ENCODE data around the gene ZNF808. TPM values are rescaled to one million over a fixed set of nuclear protein-coding genes. Genes with fewer than 3 reads are reported as not detected.
"Not testable (repeated sequence)": the region's sequence is repeated elsewhere in the genome, so short reads cannot be mapped to it uniquely, and the experiment has no call there.

ZNF808 gene
- total RNA-seq, 2 donors from 2014 or later: 26.3 to 34.9 TPM

DNA sequence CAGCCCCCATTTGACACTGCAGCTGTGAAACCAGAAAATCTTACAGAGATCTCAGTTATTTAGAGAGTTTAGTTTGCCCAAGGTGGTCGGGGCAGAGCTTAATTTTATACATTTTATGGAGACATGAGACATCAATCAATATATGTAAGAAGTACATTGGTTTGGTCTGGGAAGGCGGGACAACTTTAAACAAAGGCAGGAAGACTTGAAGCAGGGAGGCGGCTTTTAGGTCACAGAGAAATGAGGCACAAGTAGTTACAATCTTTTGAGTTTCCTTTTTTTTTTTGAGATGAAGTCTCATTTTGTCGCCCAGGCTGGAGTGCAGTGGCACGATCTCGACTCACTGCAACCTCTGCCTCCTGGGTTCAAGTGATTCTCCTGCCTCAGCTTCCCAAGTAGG, 15.1 kb downstream of the ZNF808 start:
- not testable (repeated sequence) for ATAC-seq (replicated peaks in 1 of 2); DNase-seq; H3K27me3 Mint-ChIP-seq (ENCODE audit: low read depth); H3K9me3 Mint-ChIP-seq
- H3K4me3 Mint-ChIP-seq: peak overlapping the region; percentile 51 to 75
- peak overlapping the region; percentile 83 for H3K27ac Mint-ChIP-seq
- peaks cover 35 to 62% of the 10 kb centered on the region in 2 donors for H3K36me3 Mint-ChIP-seq (ENCODE audit: insufficient read depth in 2 of 2)
- peaks cover 16% of the 10 kb centered on the region for H3K4me1 Mint-ChIP-seq (ENCODE audit: low read depth)

DNA sequence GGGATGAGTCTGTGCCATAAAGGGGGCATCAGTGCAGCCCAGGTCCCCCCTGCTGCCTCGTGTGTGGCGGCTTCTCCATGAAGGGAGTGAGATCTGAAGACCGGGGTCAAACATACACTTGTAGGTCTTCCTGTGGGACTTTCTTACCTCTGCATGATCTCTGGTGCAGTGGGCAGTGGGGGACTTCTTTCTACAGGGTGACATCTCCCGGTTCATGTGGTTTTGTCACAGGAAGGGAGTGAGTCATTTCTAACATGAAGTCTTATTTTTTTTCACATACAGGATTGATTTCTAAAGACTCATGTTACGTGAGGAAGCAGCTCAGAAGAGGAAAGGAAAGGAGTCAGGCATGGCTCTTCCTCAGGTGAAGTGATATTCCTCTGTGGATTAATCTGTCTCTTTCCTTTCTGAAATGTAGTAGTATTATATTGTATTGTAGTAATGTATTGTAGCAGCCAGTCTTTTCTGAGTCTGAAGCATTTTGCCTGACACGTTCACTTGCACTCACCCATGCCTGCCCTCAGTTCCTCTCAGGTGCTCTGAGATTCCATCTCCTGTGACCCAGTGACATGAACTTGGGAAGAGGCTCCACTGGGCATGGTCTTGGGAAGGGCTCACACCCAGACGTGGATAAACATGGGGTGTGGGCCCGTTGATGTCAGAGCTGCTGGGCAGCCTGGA, 15.7 kb downstream of the ZNF808 start:
- ATAC-seq (replicated peaks in 1 of 2) (peak; percentile 97 to 98), DNase-seq (peak; percentile 55 to 67)
- Mint-ChIP-seq H3K27ac (peak overlapping the region; percentile 83), H3K27me3 (ENCODE audit: low read depth) (no peaks in the 10 kb centered on the region), H3K4me3 (peak overlapping the region; percentile 51 to 75), H3K9me3 (peaks cover 0 to 9% of the 10 kb centered on the region in 2 donors), H3K36me3 (ENCODE audit: insufficient read depth in 2 of 2) (peaks cover 36 to 65% of the 10 kb centered on the region in 2 donors), H3K4me1 (ENCODE audit: low read depth) (peaks cover 16% of the 10 kb centered on the region)

DNA sequence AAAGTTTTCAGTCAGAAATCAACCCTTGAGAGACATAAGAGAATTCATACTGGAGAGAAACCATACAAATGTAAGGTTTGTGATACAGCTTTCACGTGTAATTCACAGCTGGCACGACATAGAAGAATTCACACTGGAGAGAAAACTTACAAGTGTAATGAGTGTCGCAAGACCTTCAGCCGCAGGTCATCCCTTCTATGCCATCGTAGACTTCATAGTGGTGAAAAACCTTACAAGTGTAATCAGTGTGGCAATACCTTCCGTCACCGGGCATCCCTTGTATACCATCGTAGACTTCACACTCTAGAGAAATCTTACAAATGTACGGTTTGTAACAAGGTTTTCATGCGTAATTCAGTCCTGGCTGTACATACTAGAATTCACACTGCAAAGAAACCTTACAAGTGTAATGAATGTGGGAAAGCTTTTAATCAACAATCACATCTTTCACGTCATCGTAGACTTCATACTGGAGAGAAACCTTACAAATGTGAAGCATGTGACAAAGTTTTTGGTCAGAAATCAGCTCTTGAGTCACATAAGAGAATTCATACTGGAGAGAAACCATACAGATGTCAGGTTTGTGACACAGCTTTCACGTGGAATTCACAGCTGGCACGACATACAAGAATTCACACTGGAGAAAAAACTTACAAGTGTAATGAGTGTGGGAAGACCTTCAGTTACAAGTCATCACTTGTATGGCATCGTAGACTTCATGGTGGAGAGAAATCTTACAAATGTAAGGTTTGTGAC, 26.9 kb downstream of the ZNF808 start:
- H3K4me3 Mint-ChIP-seq: no peak overlapping the region
- no peaks in the 10 kb centered on the region for H3K4me1 Mint-ChIP-seq (ENCODE audit: low read depth)
- H3K36me3 Mint-ChIP-seq (ENCODE audit: insufficient read depth in 2 of 2): peaks cover 66 to 77% of the 10 kb centered on the region in 2 donors
- peaks cover 20 to 32% of the 10 kb centered on the region in 2 donors for H3K9me3 Mint-ChIP-seq
- no peak for ATAC-seq (replicated peaks in 1 of 2)
- no peaks in the 10 kb centered on the region for H3K27me3 Mint-ChIP-seq (ENCODE audit: low read depth)
- H3K27ac Mint-ChIP-seq: peak overlapping the region; percentile 26
- DNase-seq: no peak

DNA sequence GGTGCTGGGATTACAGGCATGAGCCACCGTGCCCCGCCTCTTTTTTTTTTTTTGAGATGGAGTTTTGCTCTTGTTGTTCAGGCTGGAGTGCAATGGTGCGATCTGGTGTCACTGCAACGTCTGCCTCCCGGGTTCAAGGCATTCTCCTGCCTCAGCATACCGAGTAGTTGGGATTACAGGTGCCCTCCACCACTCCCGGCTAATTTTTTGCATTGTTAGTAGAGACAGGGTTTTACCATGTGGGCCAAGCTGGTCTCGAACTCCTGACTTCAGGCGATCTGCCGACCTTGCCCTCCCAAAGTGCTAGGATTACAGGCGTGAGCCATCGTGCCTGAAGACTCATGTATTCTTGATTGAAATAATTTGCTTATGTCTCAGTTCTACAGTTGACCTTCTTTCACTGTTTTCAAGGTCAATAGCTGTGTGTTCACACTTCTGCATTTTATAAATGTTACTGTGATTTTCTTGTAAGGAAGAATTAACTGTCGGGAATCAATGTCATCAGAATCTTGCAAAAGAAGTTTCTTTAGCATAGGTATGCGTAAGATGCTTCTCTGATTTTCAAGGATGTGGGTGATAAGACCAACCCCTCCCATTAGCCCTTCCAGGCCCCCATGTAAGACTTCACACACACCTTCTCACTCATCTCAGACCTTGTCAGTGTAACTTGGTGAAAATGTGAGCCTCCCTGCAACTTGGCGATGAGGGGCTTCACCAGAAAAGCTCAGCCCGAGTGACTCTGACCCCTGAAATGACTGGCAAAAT, 29.9 kb downstream of the ZNF808 start:
- H3K27me3 Mint-ChIP-seq (ENCODE audit: low read depth): no peaks in the 10 kb centered on the region
- no peaks in the 10 kb centered on the region for H3K4me1 Mint-ChIP-seq (ENCODE audit: low read depth)
- ATAC-seq (replicated peaks in 1 of 2) (no peak), DNase-seq (no peak)
- H3K27ac Mint-ChIP-seq: no peak overlapping the region
- H3K4me3 Mint-ChIP-seq: no peak overlapping the region
- H3K36me3 Mint-ChIP-seq (ENCODE audit: insufficient read depth in 2 of 2): peaks cover 67 to 72% of the 10 kb centered on the region in 2 donors
- H3K9me3 Mint-ChIP-seq: peaks cover 21 to 44% of the 10 kb centered on the region in 2 donors

DNA sequence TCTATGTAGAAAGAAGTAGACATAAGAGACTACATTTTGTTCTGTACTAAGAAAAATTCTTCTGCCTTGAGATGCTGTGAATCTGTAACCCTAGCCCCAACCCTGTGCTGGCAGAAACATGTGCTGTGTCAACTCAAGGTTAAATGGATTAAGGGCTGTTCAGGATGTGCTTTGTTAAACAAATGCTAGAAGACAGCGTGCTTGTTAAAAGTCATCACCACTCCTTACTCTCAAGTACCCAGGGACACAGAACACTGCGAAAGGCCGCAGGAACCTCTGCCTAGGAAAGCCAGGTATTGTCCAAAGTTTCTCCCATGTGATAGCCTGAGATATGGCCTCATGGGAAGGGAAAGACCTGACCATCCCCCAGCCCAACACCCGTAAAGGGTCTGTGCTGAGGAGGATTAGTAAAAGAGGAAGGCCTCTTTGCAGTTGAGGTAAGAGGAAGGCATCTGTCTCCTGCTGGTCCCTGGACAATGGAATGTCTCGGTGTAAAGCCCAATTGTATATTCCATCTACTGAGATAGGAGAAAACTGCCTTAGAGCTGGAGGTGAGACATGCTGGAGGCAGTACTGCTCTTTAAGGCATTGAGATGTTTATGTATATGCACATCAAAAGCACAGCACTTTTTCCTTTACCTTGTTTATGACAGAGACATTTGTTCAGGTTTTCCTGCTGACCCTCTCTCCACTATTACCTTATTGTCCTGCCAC, 31.4 kb downstream of the ZNF808 start:
- H3K27ac Mint-ChIP-seq; H3K27me3 Mint-ChIP-seq (ENCODE audit: low read depth); H3K4me3 Mint-ChIP-seq; H3K4me1 Mint-ChIP-seq (ENCODE audit: low read depth); ATAC-seq (replicated peaks in 1 of 2); DNase-seq: not testable (repeated sequence)
- H3K9me3 Mint-ChIP-seq: peaks cover 22 to 41% of the 10 kb centered on the region in 2 donors
- peaks cover 63 to 68% of the 10 kb centered on the region in 2 donors for H3K36me3 Mint-ChIP-seq (ENCODE audit: insufficient read depth in 2 of 2)

DNA sequence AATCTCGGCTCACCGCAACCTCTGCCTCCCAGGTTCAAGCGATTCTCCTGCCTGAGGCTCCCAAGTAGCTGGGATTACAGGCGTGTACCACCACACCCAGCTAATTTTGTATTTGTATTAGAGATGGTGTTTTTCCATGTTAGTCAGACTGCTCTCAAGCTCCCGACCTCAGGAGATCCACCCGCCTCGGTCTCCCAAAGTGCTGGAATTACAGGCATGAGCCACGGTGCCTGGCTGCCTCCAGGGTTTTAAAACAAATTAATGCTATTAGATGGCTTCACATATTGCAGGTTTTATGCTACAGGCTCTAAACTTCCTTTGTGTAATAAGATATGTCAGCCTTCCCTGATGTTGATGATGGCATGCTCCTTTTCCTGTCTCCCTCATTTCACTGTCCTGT, 34.1 kb downstream of the ZNF808 start:
- peaks cover 20 to 32% of the 10 kb centered on the region in 2 donors for H3K9me3 Mint-ChIP-seq
- not testable (repeated sequence) for H3K4me1 Mint-ChIP-seq (ENCODE audit: low read depth); ATAC-seq (replicated peaks in 1 of 2)

DNA sequence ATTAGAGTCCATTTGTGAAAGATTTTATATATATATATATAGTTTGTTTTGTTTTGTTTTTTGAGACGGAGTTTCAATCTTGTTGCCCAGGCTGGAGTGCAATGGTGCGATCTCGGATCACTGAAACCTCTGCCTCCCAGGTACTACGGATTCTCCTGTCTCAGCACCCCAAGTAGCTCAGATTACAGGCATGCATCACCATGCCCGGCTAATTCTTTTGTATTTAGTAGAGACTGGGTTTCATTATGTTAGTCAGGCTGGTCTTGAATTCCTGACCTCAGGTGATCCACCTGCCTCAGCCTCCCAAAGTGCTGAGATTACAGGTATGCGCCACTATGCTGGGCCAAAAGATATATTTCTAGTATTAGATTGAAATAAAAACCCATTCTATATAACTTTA, 38.7 kb downstream of the ZNF808 start:
- peaks cover 14 to 27% of the 10 kb centered on the region in 2 donors for H3K9me3 Mint-ChIP-seq
- ATAC-seq (replicated peaks in 1 of 2): no peak
- no peak overlapping the region for H3K27ac Mint-ChIP-seq
- peaks cover 13% of the 10 kb centered on the region for H3K4me1 Mint-ChIP-seq (ENCODE audit: low read depth)
- H3K27me3 Mint-ChIP-seq (ENCODE audit: low read depth): no peaks in the 10 kb centered on the region
- H3K36me3 Mint-ChIP-seq (ENCODE audit: insufficient read depth in 2 of 2): peaks cover 38 to 40% of the 10 kb centered on the region in 2 donors
- no peak overlapping the region for H3K4me3 Mint-ChIP-seq
- DNase-seq: no peak

More for the DNA sequence above, 34.1 kb downstream of the ZNF808 start:
- DNase-seq; H3K27me3 Mint-ChIP-seq (ENCODE audit: low read depth); H3K27ac Mint-ChIP-seq; H3K4me3 Mint-ChIP-seq: not testable (repeated sequence)
- H3K36me3 Mint-ChIP-seq (ENCODE audit: insufficient read depth in 2 of 2): peaks cover 51 to 60% of the 10 kb centered on the region in 2 donors

DNA sequence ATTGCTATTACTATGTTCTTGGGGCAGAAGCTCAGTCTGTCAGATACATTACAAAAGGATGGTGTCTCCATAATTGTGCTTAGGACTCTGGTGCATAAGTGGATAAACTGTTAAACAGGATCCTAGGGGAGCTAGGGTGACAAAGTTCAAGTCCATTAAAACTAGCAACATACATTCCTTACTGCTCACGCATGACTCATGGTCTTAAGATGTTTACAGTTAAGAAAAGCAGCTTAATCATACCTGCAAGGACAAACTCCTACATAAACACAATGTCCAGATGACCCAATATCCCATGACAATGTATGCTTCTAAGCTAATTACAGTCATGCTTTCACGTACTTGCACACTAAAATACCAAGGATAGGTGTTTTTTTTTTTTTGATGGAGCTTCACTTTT, 39.1 kb downstream of the ZNF808 start:
- H3K4me3 Mint-ChIP-seq: no peak overlapping the region
- ATAC-seq (replicated peaks in 1 of 2) (no peak), DNase-seq (no peak)
- H3K4me1 Mint-ChIP-seq (ENCODE audit: low read depth): peaks cover 17% of the 10 kb centered on the region
- H3K27me3 Mint-ChIP-seq (ENCODE audit: low read depth): no peaks in the 10 kb centered on the region
- H3K27ac Mint-ChIP-seq: no peak overlapping the region
- peaks cover 38 to 40% of the 10 kb centered on the region in 2 donors for H3K36me3 Mint-ChIP-seq (ENCODE audit: insufficient read depth in 2 of 2)
- H3K9me3 Mint-ChIP-seq: peaks cover 16 to 27% of the 10 kb centered on the region in 2 donors

DNA sequence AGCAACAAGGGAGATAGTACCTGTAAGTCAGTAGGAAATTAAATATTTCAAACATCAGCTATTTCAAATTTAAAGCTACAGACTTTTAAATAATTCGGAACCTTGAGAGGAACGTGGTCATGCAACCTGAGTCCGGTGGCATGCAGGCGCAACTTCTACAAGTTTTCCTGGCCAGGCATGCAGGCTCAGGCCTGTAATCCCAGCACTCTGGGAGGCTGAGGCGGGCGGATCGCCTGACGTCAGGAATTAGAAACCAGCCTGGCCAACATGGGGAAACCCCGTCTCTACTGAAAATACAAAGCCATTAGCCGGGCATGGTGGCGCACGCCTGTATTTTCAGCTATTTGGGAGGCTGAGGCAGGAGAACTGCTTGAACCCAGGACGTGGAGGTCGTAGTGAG, 40.5 kb downstream of the ZNF808 start:
- no peak for ATAC-seq (replicated peaks in 1 of 2)
- Mint-ChIP-seq H3K4me3 (no peak overlapping the region), H3K27me3 (ENCODE audit: low read depth) (no peaks in the 10 kb centered on the region)

DNA sequence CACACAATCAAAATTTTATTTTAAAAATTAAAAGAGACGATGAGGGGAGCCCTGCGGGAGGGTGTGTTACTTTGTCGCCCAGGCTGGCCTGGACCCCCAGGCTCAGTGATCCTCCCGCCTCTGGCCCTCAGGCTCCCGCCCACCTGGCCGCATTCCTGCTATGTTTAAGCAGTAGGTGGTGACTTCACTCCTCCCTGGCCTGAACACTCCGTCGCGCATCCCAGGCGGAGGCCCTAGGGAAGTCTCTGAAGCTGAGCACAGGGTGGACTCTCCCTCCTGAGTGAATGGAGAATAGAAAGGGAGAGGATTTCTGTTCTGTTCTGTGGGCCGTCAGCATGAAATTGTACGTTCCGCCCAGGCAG, 42.2 kb downstream of the ZNF808 start:
- peak; percentile 14 to 30 for ATAC-seq (replicated peaks in 1 of 2)
- H3K4me3 Mint-ChIP-seq: peak overlapping the region; percentile 95 to 99
- peak in 1 of 2 donors; percentile 12 for DNase-seq
- not testable (repeated sequence) for H3K27me3 Mint-ChIP-seq (ENCODE audit: low read depth); H3K27ac Mint-ChIP-seq
- peaks cover 41 to 48% of the 10 kb centered on the region in 2 donors for H3K36me3 Mint-ChIP-seq (ENCODE audit: insufficient read depth in 2 of 2)
- peaks cover 16 to 32% of the 10 kb centered on the region in 2 donors for H3K9me3 Mint-ChIP-seq
- H3K4me1 Mint-ChIP-seq (ENCODE audit: low read depth): peaks cover 31% of the 10 kb centered on the region

More for the DNA sequence above, 40.5 kb downstream of the ZNF808 start:
- Mint-ChIP-seq H3K4me1 (ENCODE audit: low read depth) (peaks cover 29% of the 10 kb centered on the region), H3K36me3 (ENCODE audit: insufficient read depth in 2 of 2) (peaks cover 36 to 45% of the 10 kb centered on the region in 2 donors), H3K27ac (no peak overlapping the region), H3K9me3 (peaks cover 18 to 28% of the 10 kb centered on the region in 2 donors)
- no peak for DNase-seq

DNA sequence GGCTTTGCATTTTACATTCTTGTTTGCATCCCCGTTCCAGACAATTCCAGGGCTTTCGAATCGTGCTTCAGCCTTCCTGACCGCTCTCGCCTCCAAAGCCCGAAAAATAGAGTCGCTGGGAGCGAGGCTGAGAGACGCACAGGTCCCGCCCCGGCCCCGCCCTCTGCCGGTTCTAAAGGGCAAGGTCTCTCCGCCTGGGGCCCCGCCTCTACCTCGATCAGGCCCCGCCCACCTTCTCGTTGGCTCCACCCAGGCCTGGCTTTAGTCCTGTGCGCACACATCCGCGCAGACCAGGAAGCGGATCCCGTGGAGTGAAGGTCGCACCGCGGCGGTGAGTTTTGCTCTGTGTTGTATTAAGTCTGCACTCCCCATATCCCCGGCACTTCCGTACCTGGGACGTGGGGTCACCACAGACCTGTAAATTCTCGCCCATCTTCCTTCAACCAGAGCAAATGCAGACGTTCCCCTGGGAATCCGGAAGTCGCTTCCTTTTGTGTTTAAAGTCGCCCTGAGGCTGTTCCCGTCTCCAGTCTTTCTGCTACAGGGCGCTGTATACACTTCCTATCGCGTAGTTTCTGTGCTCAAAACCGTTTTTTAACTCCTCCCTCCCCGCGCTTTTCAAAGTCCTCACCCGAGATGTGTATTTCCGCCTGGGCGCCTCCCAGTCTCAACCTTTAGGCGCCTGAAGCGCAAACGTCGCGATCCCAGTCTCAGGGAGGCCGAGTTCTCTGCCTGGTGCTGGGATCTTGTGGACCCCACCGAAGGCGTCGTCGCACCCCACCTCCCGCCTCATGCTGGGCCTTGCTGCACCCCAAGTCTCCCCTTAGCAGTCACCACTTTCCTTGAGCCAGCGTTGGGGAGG, 42.8 kb downstream of the ZNF808 start, which contains the start of gene ZNF701:
Gene ZNF701 (plus strand): TSS at position 288 of the 862 bp plus-strand sequence. CDS start 3,861 bp downstream, outside the sequence.
- peaks cover 31% of the 10 kb centered on the region for H3K4me1 Mint-ChIP-seq (ENCODE audit: low read depth)
- ATAC-seq (replicated peaks in 1 of 2): peak; percentile 98

More for the DNA sequence above, 42.8 kb downstream of the ZNF808 start, which contains the start of gene ZNF701:
- Mint-ChIP-seq H3K27ac (peak within 1 kb of the TSS; percentile 85), H3K36me3 (ENCODE audit: insufficient read depth in 2 of 2) (peaks cover 40 to 50% of the 10 kb centered on the region in 2 donors), H3K4me3 (peak within 1 kb of the TSS; percentile 95 to 99), H3K27me3 (ENCODE audit: low read depth) (no peaks in the 10 kb centered on the region), H3K9me3 (peaks cover 15 to 30% of the 10 kb centered on the region in 2 donors)
- DNase-seq: peak; percentile 94 to 97

All from activated T-cell treated with anti-CD3 and anti-CD28 coated beads, Interleukin-2, amount 50 U/mL, for 72 hours (primary cell).